MM.1S (cell line): ENCODE results near the gene GPA33.

Experiments used
- DNase-seq: peaks from one replicate; pipeline ENCODE4 v3.0.0-alpha.2; 2015
- H2AFZ ChIP-seq: fragments of 300-600 bp; sonication (generic); 2 replicates; pipeline ENCODE4 v1.6.0; 2016; ENCODE audit warnings: antibody characterized with exemption, low read length
- H3F3A ChIP-seq: fragments of 300-600 bp; sonication (generic); 2 replicates; pipeline ENCODE4 v1.6.1; 2016; ENCODE audit warnings: mild to moderate bottlenecking, antibody characterized with exemption, low read length, moderate library complexity, mixed read lengths; ENCODE audit not compliant: insufficient read depth
- H3K27ac ChIP-seq: fragments of 300-600 bp; sonication (generic); 2 replicates; pipeline ENCODE4 v1.5.1; 2016; ENCODE audit warnings: mild to moderate bottlenecking, low read length
- H3K27me3 ChIP-seq: fragments of 300-600 bp; sonication (generic); replicated peaks from 2 replicates; pipeline ENCODE4 v1.6.0; 2016; ENCODE audit warnings: low read length; ENCODE audit not compliant: insufficient read depth
- H3K36me3 ChIP-seq: fragments of 300-600 bp; sonication (generic); replicated peaks from 2 replicates; pipeline ENCODE4 v1.6.1; 2016; ENCODE audit warnings: mild to moderate bottlenecking, low read length, mixed read lengths; ENCODE audit not compliant: insufficient read depth
- H3K4me1 ChIP-seq: fragments of 300-600 bp; sonication (generic); 2 replicates; pipeline ENCODE4 v1.6.1; 2016; ENCODE audit warnings: low read length, mixed read lengths
- H3K4me2 ChIP-seq: fragments of 300-600 bp; sonication (generic); 2 replicates; pipeline ENCODE4 v1.6.0; 2016; ENCODE audit warnings: low read depth, low read length
- H3K4me3 ChIP-seq: fragments of 300-600 bp; sonication (generic); 2 replicates; pipeline ENCODE4 v1.5.1; 2016; ENCODE audit warnings: low read length, mixed read lengths
- H3K79me2 ChIP-seq: fragments of 300-600 bp; sonication (generic); 2 replicates; pipeline ENCODE4 v1.6.1; 2016; ENCODE audit warnings: mixed run types, low read length, mixed read lengths
- H3K9ac ChIP-seq: fragments of 300-600 bp; sonication (generic); 2 replicates; pipeline ENCODE4 v1.6.1; 2016; ENCODE audit warnings: low read length, mixed read lengths
- H3K9me2 ChIP-seq: fragments of 300-600 bp; sonication (generic); replicated peaks from 2 replicates; pipeline ENCODE4 v1.6.1; 2016; ENCODE audit warnings: mild to moderate bottlenecking, low read length, mixed read lengths; ENCODE audit not compliant: insufficient read depth
- H3K9me3 ChIP-seq: fragments of 300-600 bp; sonication (generic); replicated peaks from 2 replicates; pipeline ENCODE4 v1.6.1; 2016; ENCODE audit warnings: mild to moderate bottlenecking, low read length, mixed read lengths; ENCODE audit not compliant: insufficient read depth
- H4K20me1 ChIP-seq: fragments of 300-600 bp; sonication (generic); 2 replicates; pipeline ENCODE4 v1.6.1; 2016; ENCODE audit warnings: mild to moderate bottlenecking, low read length, moderate library complexity, mixed read lengths; ENCODE audit not compliant: insufficient read depth
- EZH2 ChIP-seq: fragments of 300-600 bp; sonication (generic); optimal IDR thresholded peaks from 2 replicates; pipeline ENCODE3; 2017; ENCODE audit warnings: low read depth, mild to moderate bottlenecking, antibody characterized with exemption, low read length, mixed read lengths
- EZH2phosphoT487 ChIP-seq: fragments of 300-600 bp; sonication (generic); IDR thresholded peaks from 2 replicates; pipeline ENCODE4 v1.6.1; 2018; ENCODE audit warnings: antibody characterized with exemption, low read length
- TF ChIP-seq, protein P1 (sequence below): fragments of 300-600 bp; sonication (generic); IDR thresholded peaks from 2 replicates; pipeline ENCODE4 v1.5.1; 2016; ENCODE audit warnings: antibody characterized with exemption, low read length, mixed read lengths

Gene GPA33

DNA sequence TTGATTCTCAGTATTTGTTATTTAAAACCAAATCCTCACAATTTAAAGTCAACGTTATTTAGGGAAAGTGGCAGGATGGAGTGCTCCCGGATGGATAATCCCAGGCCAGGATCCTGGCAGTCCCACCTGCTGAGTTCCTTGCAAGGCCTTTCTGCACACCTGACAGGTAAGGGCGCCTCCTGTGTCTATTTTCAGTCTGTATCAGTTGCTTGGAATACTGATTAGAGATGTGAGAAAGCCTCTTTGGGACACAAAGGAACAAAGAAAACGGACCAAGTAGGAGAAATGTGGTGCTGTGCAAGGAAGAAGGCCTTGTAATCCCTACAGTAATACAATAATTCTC lies 15.9 kb upstream of the GPA33 start:
- TF ChIP-seq EZH2 (no peak), EZH2phosphoT487 (no peak)
- TF ChIP-seq, protein P1, sequence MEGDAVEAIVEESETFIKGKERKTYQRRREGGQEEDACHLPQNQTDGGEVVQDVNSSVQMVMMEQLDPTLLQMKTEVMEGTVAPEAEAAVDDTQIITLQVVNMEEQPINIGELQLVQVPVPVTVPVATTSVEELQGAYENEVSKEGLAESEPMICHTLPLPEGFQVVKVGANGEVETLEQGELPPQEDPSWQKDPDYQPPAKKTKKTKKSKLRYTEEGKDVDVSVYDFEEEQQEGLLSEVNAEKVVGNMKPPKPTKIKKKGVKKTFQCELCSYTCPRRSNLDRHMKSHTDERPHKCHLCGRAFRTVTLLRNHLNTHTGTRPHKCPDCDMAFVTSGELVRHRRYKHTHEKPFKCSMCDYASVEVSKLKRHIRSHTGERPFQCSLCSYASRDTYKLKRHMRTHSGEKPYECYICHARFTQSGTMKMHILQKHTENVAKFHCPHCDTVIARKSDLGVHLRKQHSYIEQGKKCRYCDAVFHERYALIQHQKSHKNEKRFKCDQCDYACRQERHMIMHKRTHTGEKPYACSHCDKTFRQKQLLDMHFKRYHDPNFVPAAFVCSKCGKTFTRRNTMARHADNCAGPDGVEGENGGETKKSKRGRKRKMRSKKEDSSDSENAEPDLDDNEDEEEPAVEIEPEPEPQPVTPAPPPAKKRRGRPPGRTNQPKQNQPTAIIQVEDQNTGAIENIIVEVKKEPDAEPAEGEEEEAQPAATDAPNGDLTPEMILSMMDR, result no peak
- H2AFZ ChIP-seq, result no peak overlapping the region
- no peak overlapping the region for H3K4me3 ChIP-seq
- no peaks in the 10 kb centered on the region for H3K79me2 ChIP-seq
- no peaks in the 10 kb centered on the region for H3F3A ChIP-seq
- H3K9ac ChIP-seq, result no peak overlapping the region
- no peaks in the 10 kb centered on the region for H3K9me3 ChIP-seq
- H4K20me1 ChIP-seq, result no peaks in the 10 kb centered on the region
- no peak overlapping the region for H3K27ac ChIP-seq
- H3K4me2 ChIP-seq, result no peak overlapping the region
- no peaks in the 10 kb centered on the region for H3K36me3 ChIP-seq
- H3K9me2 ChIP-seq, result no peaks in the 10 kb centered on the region
- no peaks in the 10 kb centered on the region for H3K27me3 ChIP-seq
- peaks cover 10% of the 10 kb centered on the region for H3K4me1 ChIP-seq
- DNase-seq, result no peak

DNA sequence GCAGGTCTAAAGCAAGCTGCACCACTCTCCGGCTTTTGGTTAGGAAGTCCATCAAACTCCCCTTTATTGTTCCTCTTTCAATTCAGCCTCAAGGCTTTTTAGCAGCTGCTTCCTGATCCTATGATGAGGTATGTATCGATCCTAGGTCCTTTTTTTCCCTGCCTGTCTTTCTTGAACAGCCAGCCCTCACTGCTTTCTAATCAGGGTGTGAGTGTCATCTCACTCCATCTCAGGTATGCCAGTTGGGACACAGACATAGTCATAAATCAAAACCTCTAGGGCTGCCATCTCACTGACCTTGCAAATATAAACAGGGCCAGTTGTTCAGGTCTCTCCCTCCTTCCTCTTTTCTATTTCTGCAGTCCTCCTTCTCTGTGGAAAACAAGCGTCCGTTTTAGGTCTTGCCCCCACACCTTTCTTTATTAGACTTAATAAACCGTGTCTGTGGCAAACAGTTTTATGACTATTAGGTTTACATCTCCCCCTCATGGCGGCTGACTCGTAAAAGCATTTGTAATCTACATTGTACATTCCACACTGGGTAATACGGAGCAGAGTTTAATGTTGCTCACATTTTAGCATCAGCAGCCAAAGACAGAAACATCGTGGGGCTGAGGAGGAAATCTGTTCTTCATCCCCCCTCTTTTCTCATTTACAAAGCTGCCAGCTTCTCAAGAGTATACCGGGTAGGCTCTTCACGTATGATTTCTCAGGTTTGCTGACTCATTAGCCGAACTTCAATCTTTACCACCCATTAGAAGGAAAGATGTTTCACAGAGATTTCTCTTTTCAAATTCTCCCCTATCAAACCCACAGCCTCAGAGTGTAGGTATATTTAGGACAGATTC lies 15.3 kb upstream of the GPA33 start:
- Histone ChIP-seq H3K9me2 (no peaks in the 10 kb centered on the region), H3K36me3 (no peaks in the 10 kb centered on the region), H3K9ac (no peak overlapping the region), H3K79me2 (no peaks in the 10 kb centered on the region), H4K20me1 (no peaks in the 10 kb centered on the region), H3K27me3 (no peaks in the 10 kb centered on the region), H3K9me3 (no peaks in the 10 kb centered on the region), H3K4me1 (peaks cover 10% of the 10 kb centered on the region), H2AFZ (no peak overlapping the region), H3F3A (no peaks in the 10 kb centered on the region), H3K4me3 (no peak overlapping the region), H3K27ac (no peak overlapping the region), H3K4me2 (no peak overlapping the region)
- DNase-seq, result no peak
- TF ChIP-seq, protein P1, result no peak
- TF ChIP-seq EZH2, result no peak
- TF ChIP-seq EZH2phosphoT487, result no peak

DNA sequence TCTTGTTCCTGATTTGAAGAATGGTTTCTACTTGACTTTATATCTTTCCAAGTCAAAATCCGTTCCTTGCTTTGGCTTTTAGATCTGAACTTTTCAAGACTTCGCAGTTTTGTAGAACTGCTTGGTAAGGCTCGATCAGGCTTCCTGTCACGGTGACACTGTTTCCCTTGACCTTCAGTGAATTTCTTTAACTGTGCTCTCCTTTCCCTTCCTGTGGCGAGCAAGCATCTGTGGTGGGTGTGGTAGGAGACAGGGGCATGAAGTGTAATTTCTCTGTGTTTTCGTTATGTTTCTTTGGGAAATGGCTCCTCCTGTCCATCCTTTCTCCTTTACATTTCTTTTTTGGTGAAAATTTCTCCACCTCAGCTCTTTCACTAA lies 14.1 kb upstream of the GPA33 start:
- Histone ChIP-seq H3K9me2 (no peaks in the 10 kb centered on the region), H3K9me3 (no peaks in the 10 kb centered on the region), H3K27ac (no peak overlapping the region), H2AFZ (no peak overlapping the region), H3K4me2 (no peak overlapping the region), H3K79me2 (no peaks in the 10 kb centered on the region), H3K4me3 (no peak overlapping the region), H4K20me1 (no peaks in the 10 kb centered on the region), H3K4me1 (peaks cover 7% of the 10 kb centered on the region), H3F3A (no peaks in the 10 kb centered on the region), H3K27me3 (no peaks in the 10 kb centered on the region), H3K36me3 (no peaks in the 10 kb centered on the region), H3K9ac (no peak overlapping the region)
- no peak for TF ChIP-seq EZH2
- TF ChIP-seq EZH2phosphoT487, result no peak
- TF ChIP-seq, protein P1, result no peak
- DNase-seq, result no peak
